HL-60 (cell line): ENCODE results near the gene AFAP1L2.

Experiments
- DNase-seq, 2 experiments: peaks; one replicate each; pipeline ENCODE4 v3.0.0-alpha.2; 2010 to 2020; ENCODE audit warnings: low read depth in 1 of 2, low spot score in 1 of 2
- H3K27ac ChIP-seq: fragments of 250-450 bp; sonication (Bioruptor Pico); replicated peaks from 2 replicates; pipeline ENCODE4 v1.5.1; 2020; ENCODE audit warnings: mild to moderate bottlenecking, moderate library complexity
- H3K27me3 ChIP-seq: fragments of 250-450 bp; sonication (Bioruptor Pico); 2 replicates; pipeline ENCODE4 v1.5.1; 2021; ENCODE audit warnings: mild to moderate bottlenecking, moderate library complexity; ENCODE audit not compliant: insufficient read depth, poor library complexity, severe bottlenecking
- H3K4me3 ChIP-seq: replicated peaks from 2 replicates; pipeline ENCODE4 v1.5.1; 2011; ENCODE audit warnings: mild to moderate bottlenecking, control low read depth, low read length; ENCODE audit not compliant: insufficient read depth
- CTCF ChIP-seq: IDR thresholded peaks from one replicate; pipeline ENCODE4 v1.5.1; 2011; ENCODE audit warnings: low read length, control low read depth, inconsistent platforms; ENCODE audit not compliant: insufficient read depth
- GABPA ChIP-seq: IDR thresholded peaks from 2 replicates; pipeline ENCODE4 v1.6.1; 2012; ENCODE audit warnings: low read depth
- POLR2AphosphoS5 ChIP-seq: IDR thresholded peaks from 2 replicates; pipeline ENCODE4 v1.6.1; 2012; ENCODE audit warnings: low read depth
- SPI1 ChIP-seq: IDR thresholded peaks from 2 replicates; pipeline ENCODE4 v1.6.1; 2012; ENCODE audit warnings: low read depth, mild to moderate bottlenecking, borderline replicate concordance
- TF ChIP-seq, protein P1 (sequence below): IDR thresholded peaks from 2 replicates; pipeline ENCODE4 v1.6.1; 2012; ENCODE audit warnings: low read depth; ENCODE audit not compliant: insufficient replicate concordance

AFAP1L2 gene

GRCh38 chr10:114319406-114320248 lies 84.7 kb downstream of the AFAP1L2 start:
- no peak for DNase-seq
- H3K27me3 ChIP-seq = no peaks in the 10 kb centered on the region
- no peak overlapping the region for H3K27ac ChIP-seq
- H3K4me3 ChIP-seq = no peak overlapping the region
- TF ChIP-seq SPI1 (no peak), CTCF (no peak), POLR2AphosphoS5 (no peak), GABPA (no peak)
- TF ChIP-seq, protein P1, sequence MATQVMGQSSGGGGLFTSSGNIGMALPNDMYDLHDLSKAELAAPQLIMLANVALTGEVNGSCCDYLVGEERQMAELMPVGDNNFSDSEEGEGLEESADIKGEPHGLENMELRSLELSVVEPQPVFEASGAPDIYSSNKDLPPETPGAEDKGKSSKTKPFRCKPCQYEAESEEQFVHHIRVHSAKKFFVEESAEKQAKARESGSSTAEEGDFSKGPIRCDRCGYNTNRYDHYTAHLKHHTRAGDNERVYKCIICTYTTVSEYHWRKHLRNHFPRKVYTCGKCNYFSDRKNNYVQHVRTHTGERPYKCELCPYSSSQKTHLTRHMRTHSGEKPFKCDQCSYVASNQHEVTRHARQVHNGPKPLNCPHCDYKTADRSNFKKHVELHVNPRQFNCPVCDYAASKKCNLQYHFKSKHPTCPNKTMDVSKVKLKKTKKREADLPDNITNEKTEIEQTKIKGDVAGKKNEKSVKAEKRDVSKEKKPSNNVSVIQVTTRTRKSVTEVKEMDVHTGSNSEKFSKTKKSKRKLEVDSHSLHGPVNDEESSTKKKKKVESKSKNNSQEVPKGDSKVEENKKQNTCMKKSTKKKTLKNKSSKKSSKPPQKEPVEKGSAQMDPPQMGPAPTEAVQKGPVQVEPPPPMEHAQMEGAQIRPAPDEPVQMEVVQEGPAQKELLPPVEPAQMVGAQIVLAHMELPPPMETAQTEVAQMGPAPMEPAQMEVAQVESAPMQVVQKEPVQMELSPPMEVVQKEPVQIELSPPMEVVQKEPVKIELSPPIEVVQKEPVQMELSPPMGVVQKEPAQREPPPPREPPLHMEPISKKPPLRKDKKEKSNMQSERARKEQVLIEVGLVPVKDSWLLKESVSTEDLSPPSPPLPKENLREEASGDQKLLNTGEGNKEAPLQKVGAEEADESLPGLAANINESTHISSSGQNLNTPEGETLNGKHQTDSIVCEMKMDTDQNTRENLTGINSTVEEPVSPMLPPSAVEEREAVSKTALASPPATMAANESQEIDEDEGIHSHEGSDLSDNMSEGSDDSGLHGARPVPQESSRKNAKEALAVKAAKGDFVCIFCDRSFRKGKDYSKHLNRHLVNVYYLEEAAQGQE = no peak

- Histone ChIP-seq H3K27ac (no peak overlapping the region), H3K27me3 (no peaks in the 10 kb centered on the region), H3K4me3 (no peak overlapping the region)
- DNase-seq = no peak
- TF ChIP-seq GABPA = no peak
- no peak for TF ChIP-seq POLR2AphosphoS5
- no peak for TF ChIP-seq CTCF
- TF ChIP-seq SPI1 = no peak
- TF ChIP-seq, protein P1 = no peak
These were observed 87.6 kb downstream of the AFAP1L2 start for GRCh38 chr10:114316744-114317143.

GRCh38 chr10:114315566-114316420 lies 88.5 kb downstream of the AFAP1L2 start:
- no peak for TF ChIP-seq GABPA
- TF ChIP-seq, protein P1 = no peak
- TF ChIP-seq POLR2AphosphoS5 = no peak
- no peak for TF ChIP-seq SPI1
- no peak for TF ChIP-seq CTCF
- no peak overlapping the region for H3K4me3 ChIP-seq
- no peak for DNase-seq
- H3K27me3 ChIP-seq = no peaks in the 10 kb centered on the region
- no peak overlapping the region for H3K27ac ChIP-seq
